Astrocyte (in vitro differentiated cells and primary cell): Measurements from ENCODE around the gene WDR93. TPM values are rescaled to one million over a fixed set of nuclear protein-coding genes. Genes with fewer than 3 reads are reported as not detected.

Source experiments
- DNase-seq: peaks from one replicate; pipeline ENCODE4 v3.0.0-alpha.2; 2010; ENCODE audit warnings: low read depth
- FAIRE-seq: peaks from 2 replicates; lab custom pipeline; 2011; peaks lifted over from hg19 to GRCh38; lab: Jason Lieb, UNC
- H2AFZ ChIP-seq: 2 replicates; pipeline ENCODE4 v1.6.0; 2012; ENCODE audit warnings: low read depth, low read length, inconsistent platforms
- H3K27ac ChIP-seq: 2 replicates; pipeline ENCODE4 v1.5.1; 2011; ENCODE audit warnings: low read depth, low read length, inconsistent platforms
- H3K27me3 ChIP-seq: 2 replicates; pipeline ENCODE4 v1.6.0; 2011; ENCODE audit warnings: low read length, inconsistent platforms; ENCODE audit not compliant: insufficient read depth
- H3K36me3 ChIP-seq: 2 replicates; pipeline ENCODE4 v1.5.1; 2011; ENCODE audit warnings: low read length, inconsistent platforms; ENCODE audit not compliant: insufficient read depth
- H3K4me1 ChIP-seq: 2 replicates; pipeline ENCODE4 v1.5.1; 2011; ENCODE audit warnings: low read length, inconsistent platforms; ENCODE audit not compliant: insufficient read depth
- H3K4me2 ChIP-seq: 2 replicates; pipeline ENCODE4 v1.6.0; 2012; ENCODE audit warnings: low read length, inconsistent platforms
- H3K4me3 ChIP-seq: 2 replicates; pipeline ENCODE4 v1.5.1; 2011; ENCODE audit warnings: low read depth, mild to moderate bottlenecking, low read length, inconsistent platforms; ENCODE audit not compliant: insufficient read depth
- H3K79me2 ChIP-seq: 2 replicates; pipeline ENCODE4 v1.6.0; 2012; ENCODE audit warnings: mild to moderate bottlenecking, low read length, inconsistent platforms; ENCODE audit not compliant: insufficient read depth
- H3K9ac ChIP-seq: 2 replicates; pipeline ENCODE4 v1.6.0; 2012; ENCODE audit warnings: mild to moderate bottlenecking, low read length, inconsistent platforms
- H3K9me3 ChIP-seq: 2 replicates; pipeline ENCODE4 v1.5.1; 2012; ENCODE audit warnings: low read depth, mild to moderate bottlenecking, low read length, inconsistent platforms; ENCODE audit not compliant: insufficient read depth
- H4K20me1 ChIP-seq: 2 replicates; pipeline ENCODE4 v1.6.0; 2012; ENCODE audit warnings: low read length, inconsistent platforms; ENCODE audit not compliant: insufficient read depth
- H3K27ac Mint-ChIP-seq: one replicate; pipeline ENCODE4 v1.8.0; 2021; ENCODE audit warnings: mild to moderate bottlenecking, mixed read lengths; ENCODE audit not compliant: unreplicated experiment
- H3K27me3 Mint-ChIP-seq: one replicate; pipeline ENCODE4 v1.8.0; 2021; ENCODE audit warnings: low read depth, mixed read lengths; ENCODE audit not compliant: unreplicated experiment
- H3K36me3 Mint-ChIP-seq: one replicate; pipeline ENCODE4 v1.8.0; 2021; ENCODE audit warnings: low read depth, mixed read lengths; ENCODE audit not compliant: unreplicated experiment
- H3K4me1 Mint-ChIP-seq: one replicate; pipeline ENCODE4 v1.8.0; 2021; ENCODE audit warnings: low read depth, mixed read lengths; ENCODE audit not compliant: unreplicated experiment
- H3K4me3 Mint-ChIP-seq: one replicate; pipeline ENCODE4 v1.8.0; 2021; ENCODE audit warnings: mild to moderate bottlenecking, moderate library complexity, mixed read lengths; ENCODE audit not compliant: unreplicated experiment
- H3K9me3 Mint-ChIP-seq: one replicate; pipeline ENCODE4 v1.8.0; 2021; ENCODE audit warnings: mild to moderate bottlenecking, mixed read lengths; ENCODE audit not compliant: unreplicated experiment
- EZH2 ChIP-seq: IDR thresholded peaks from 2 replicates; pipeline ENCODE4 v1.6.1; 2012; ENCODE audit warnings: mild to moderate bottlenecking, low read length, inconsistent platforms; ENCODE audit not compliant: insufficient read depth
- total RNA-seq: library from RNA; stranded (reverse); gene quantifications from 2 replicates; pipeline ENCODE4 v1.2.1, GENCODE V29; 2021
- TF ChIP-seq, protein P1 (sequence below): IDR thresholded peaks from 2 replicates; pipeline ENCODE4 v1.5.1; 2011; ENCODE audit warnings: low read depth, mild to moderate bottlenecking, inconsistent platforms, low read length, moderate library complexity; ENCODE audit not compliant: insufficient read depth

The WDR93 gene
- total RNA-seq, 1 donor from 2014 or later: not detected

DNA sequence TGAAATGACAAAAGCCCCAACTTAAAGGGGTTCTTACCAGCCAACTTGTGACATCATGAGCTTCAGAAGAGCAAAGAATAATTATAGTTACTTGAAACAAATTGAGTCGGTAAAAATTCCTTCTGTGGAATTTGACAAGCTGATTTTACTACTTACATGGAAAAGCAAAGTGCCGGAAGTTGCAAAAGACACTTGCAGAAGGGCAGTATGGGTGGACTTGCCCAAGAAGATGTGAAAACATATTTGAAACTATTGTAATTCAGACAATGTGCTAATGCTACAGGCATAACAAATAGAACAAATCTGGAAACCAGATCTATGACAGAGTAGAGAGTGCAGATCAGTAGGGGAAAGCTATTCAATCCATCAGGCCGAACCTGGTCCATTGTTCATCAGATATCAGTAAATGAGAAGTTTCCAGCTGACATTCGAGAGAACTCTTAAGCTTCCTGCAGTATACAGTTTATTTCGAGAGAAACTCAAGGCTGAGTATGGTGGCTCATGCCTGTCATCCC, 32.9 kb upstream of the WDR93 start:
- no peaks in the 10 kb centered on the region for H3K9me3 ChIP-seq
- H3K27ac ChIP-seq: no peak overlapping the region
- H3K27me3 ChIP-seq: no peaks in the 10 kb centered on the region
- H2AFZ ChIP-seq: no peak overlapping the region
- no peak overlapping the region for H3K4me3 ChIP-seq
- TF ChIP-seq EZH2: no peak
- TF ChIP-seq, protein P1, sequence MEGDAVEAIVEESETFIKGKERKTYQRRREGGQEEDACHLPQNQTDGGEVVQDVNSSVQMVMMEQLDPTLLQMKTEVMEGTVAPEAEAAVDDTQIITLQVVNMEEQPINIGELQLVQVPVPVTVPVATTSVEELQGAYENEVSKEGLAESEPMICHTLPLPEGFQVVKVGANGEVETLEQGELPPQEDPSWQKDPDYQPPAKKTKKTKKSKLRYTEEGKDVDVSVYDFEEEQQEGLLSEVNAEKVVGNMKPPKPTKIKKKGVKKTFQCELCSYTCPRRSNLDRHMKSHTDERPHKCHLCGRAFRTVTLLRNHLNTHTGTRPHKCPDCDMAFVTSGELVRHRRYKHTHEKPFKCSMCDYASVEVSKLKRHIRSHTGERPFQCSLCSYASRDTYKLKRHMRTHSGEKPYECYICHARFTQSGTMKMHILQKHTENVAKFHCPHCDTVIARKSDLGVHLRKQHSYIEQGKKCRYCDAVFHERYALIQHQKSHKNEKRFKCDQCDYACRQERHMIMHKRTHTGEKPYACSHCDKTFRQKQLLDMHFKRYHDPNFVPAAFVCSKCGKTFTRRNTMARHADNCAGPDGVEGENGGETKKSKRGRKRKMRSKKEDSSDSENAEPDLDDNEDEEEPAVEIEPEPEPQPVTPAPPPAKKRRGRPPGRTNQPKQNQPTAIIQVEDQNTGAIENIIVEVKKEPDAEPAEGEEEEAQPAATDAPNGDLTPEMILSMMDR: no peak
- no peak overlapping the region for H3K4me2 ChIP-seq
- Mint-ChIP-seq H3K36me3 (no peaks in the 10 kb centered on the region), H3K27ac (no peak overlapping the region), H3K27me3 (peaks cover 26% of the 10 kb centered on the region), H3K9me3 (peaks cover 2% of the 10 kb centered on the region), H3K4me1 (peaks cover 9% of the 10 kb centered on the region), H3K4me3 (no peak overlapping the region)
- H3K9ac ChIP-seq: no peak overlapping the region
- H3K36me3 ChIP-seq: no peaks in the 10 kb centered on the region
- DNase-seq (no peak), FAIRE-seq (no peak)
- peaks cover 10% of the 10 kb centered on the region for H4K20me1 ChIP-seq
- H3K4me1 ChIP-seq: peaks cover 10% of the 10 kb centered on the region
- H3K79me2 ChIP-seq: peaks cover 16% of the 10 kb centered on the region

DNA sequence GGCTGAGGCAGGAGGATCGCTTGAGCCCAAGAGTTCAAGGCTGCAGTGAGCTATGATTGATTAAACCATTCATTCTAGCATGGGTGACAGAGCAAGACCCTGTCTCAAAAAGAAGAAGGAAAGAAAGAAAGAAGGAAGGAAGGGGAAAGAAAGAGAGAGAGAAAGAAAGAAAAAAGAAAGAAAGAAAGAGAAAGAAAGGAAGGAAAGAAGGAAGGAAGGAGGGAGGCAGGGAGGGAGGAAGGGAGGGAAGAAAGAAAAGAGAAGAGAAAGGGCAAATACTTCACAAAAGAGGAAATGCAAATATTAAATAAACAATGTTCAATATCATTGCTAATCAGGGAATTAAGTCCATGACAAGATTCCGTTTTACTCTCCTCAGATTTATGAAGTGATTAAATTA, 31.3 kb upstream of the WDR93 start:
- Histone ChIP-seq H3K79me2 (peaks cover 4% of the 10 kb centered on the region), H4K20me1 (no peaks in the 10 kb centered on the region), H3K4me2 (no peak overlapping the region), H3K4me3 (no peak overlapping the region), H3K9ac (no peak overlapping the region), H3K9me3 (no peaks in the 10 kb centered on the region), H2AFZ (no peak overlapping the region), H3K36me3 (no peaks in the 10 kb centered on the region), H3K4me1 (peaks cover 16% of the 10 kb centered on the region), H3K27me3 (no peaks in the 10 kb centered on the region), H3K27ac (no peak overlapping the region)
- Mint-ChIP-seq H3K9me3 (peaks cover 2% of the 10 kb centered on the region), H3K27me3 (peaks cover 20% of the 10 kb centered on the region), H3K4me3 (no peak overlapping the region), H3K27ac (no peak overlapping the region), H3K4me1 (peaks cover 10% of the 10 kb centered on the region), H3K36me3 (no peaks in the 10 kb centered on the region)
- DNase-seq (no peak), FAIRE-seq (no peak)
- TF ChIP-seq, protein P1: no peak
- no peak for TF ChIP-seq EZH2

DNA sequence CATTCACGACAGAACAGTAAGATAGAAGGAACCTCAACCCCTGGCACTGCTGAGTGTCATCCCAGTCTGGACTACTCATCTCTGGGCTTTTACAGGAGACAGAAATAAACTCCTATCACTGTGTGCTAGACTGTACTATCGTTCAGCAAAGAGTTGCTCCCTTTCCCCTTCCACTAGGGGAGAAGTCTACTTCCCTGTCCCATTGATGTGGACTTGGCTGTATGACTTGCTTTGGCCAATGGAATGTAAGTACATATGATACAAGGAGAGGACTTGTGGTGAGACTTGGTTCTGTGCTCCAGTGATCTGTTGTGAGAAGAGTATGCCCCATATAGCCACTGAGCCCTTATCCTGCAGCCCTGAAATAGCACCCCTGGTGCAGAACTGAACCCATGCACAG, 30.1 kb upstream of the WDR93 start:
- Mint-ChIP-seq H3K27ac (no peak overlapping the region), H3K4me1 (peaks cover 6% of the 10 kb centered on the region), H3K4me3 (no peak overlapping the region), H3K9me3 (peaks cover 2% of the 10 kb centered on the region), H3K36me3 (no peaks in the 10 kb centered on the region), H3K27me3 (peaks cover 15% of the 10 kb centered on the region)
- H4K20me1 ChIP-seq: no peaks in the 10 kb centered on the region
- H3K9me3 ChIP-seq: no peaks in the 10 kb centered on the region
- H3K4me2 ChIP-seq: no peak overlapping the region
- DNase-seq: no peak
- no peaks in the 10 kb centered on the region for H3K36me3 ChIP-seq
- H3K4me3 ChIP-seq: no peak overlapping the region
- H3K4me1 ChIP-seq: peaks cover 15% of the 10 kb centered on the region
- TF ChIP-seq, protein P1: no peak
- H2AFZ ChIP-seq: no peak overlapping the region
- no peaks in the 10 kb centered on the region for H3K79me2 ChIP-seq
- no peaks in the 10 kb centered on the region for H3K27me3 ChIP-seq
- H3K27ac ChIP-seq: no peak overlapping the region
- FAIRE-seq: no peak
- no peak overlapping the region for H3K9ac ChIP-seq
